HCT116 (cell line): ENCODE data around the gene RPLP2.

Source experiments
- CTCF ChIP-seq, 3 experiments: fragments of 200-600 bp in 1 of 3; sonication (generic) in 1 of 3; IDR thresholded peaks in 2 of 3; conservative IDR thresholded peaks in 1 of 3; 2 replicates each; pipeline ENCODE4 v1.5.1; 2012 to 2017; ENCODE audit warnings: low read depth in 2 of 3, low read length in 2 of 3, antibody characterized with exemption in 1 of 3, borderline replicate concordance in 1 of 3, control low read depth in 1 of 3, mild to moderate bottlenecking in 1 of 3, mixed read lengths in 1 of 3, mixed run types in 1 of 3, moderate library complexity in 1 of 3; ENCODE audit not compliant: insufficient read depth in 1 of 3
- MAX ChIP-seq: IDR thresholded peaks from 2 replicates; pipeline ENCODE4 v1.6.1; 2012
- REST ChIP-seq: IDR thresholded peaks from 2 replicates; pipeline ENCODE4 v1.6.1; 2012; ENCODE audit warnings: low read depth
- SIN3A ChIP-seq: IDR thresholded peaks from 2 replicates; pipeline ENCODE4 v1.6.1; 2012; ENCODE audit warnings: low read depth
- SP1 ChIP-seq: IDR thresholded peaks from 2 replicates; pipeline ENCODE4 v1.6.1; 2012; ENCODE audit warnings: low read depth

GRCh38 chr11:818396-819128 is 8.8 kb downstream of the RPLP2 start, which contains the start of gene PNPLA2:
- TF ChIP-seq MAX (no peak), CTCF (IDR thresholded peaks at IDR 0.05 in 2 of 3, conservative IDR thresholded peaks at IDR 0.05 in 1 of 3; ENCODE audit: borderline replicate concordance in 1 of 3, insufficient read depth in 1 of 3, low read depth in 2 of 3, low read length in 2 of 3) (no peak), SIN3A (no peak), REST (no peak), SP1 (no peak)
